Psoas muscle (tissue), 8 donors: ENCODE data around the gene FAM131B. TPM values are rescaled to one million over a fixed set of nuclear protein-coding genes. Genes with fewer than 3 reads are reported as not detected.

Experiments
- ATAC-seq, 4 donors: fragments of 200-7000 bp; cut with Tn5 transposase; one replicate each; pipeline ENCODE4 v1.9.1; 2020; ENCODE audit warnings: moderate library complexity in 3 of 4, mild to moderate bottlenecking in 2 of 4
- DNase-seq, 2 donors: peaks; one replicate each; pipeline ENCODE4 v3.0.0-alpha.2; 2020
- H3K27ac ChIP-seq: fragments of 200-600 bp; one replicate; pipeline ENCODE4 v1.8.0; 2022
- H3K27me3 ChIP-seq, 3 donors: fragments of 200-600 bp in 1 of 3; one replicate each; pipeline versions ENCODE4 v1.6.1 to v1.8.0; 2013 to 2022; ENCODE audit warnings: low read length in 2 of 3, mild to moderate bottlenecking in 2 of 3, moderate library complexity in 1 of 3; ENCODE audit not compliant: insufficient read depth in 3 of 3
- H3K36me3 ChIP-seq, 2 donors: fragments of 200-600 bp in 1 of 2; one replicate each; pipeline versions ENCODE4 v1.6.1 to v1.8.0; 2013 to 2022; ENCODE audit warnings: low read depth in 1 of 2, mild to moderate bottlenecking in 1 of 2, moderate library complexity in 1 of 2; ENCODE audit not compliant: insufficient read depth in 1 of 2
- H3K4me1 ChIP-seq: fragments of 200-600 bp; one replicate; pipeline ENCODE4 v1.8.0; 2022
- H3K4me3 ChIP-seq: fragments of 200-600 bp; one replicate; pipeline ENCODE4 v1.8.0; 2022; ENCODE audit warnings: mild to moderate bottlenecking
- H3K9me3 ChIP-seq: fragments of 200-600 bp; one replicate; pipeline ENCODE4 v1.8.0; 2022
- CTCF ChIP-seq: fragments of 200-600 bp; IDR thresholded peaks from one replicate; pipeline ENCODE4 v1.8.0; 2022; ENCODE audit warnings: antibody characterized with exemption
- WGBS, 3 donors: extraction: QIAGEN DNeasy Blood & Tissue Kit; methylation state at CpG; one replicate each; pipeline versions ENCODE4 v1.1.6 to v1.1.7; 2013; 5-methylcytosine and 5-hydroxymethylcytosine counted together
- intact Hi-C, 2 donors: fragments of 100-400 bp; cut with DNase I; formaldehyde crosslinking; loops; one replicate each; pipeline versions ENCODE4 v1.11.0 to v1.14.2; 2022
- polyA plus RNA-seq, 3 donors: library from polyadenylated mRNA; stranded (reverse); fragments of 200-250 nt; gene quantifications; one replicate each; pipeline ENCODE4 v1.2.3, GENCODE V29; 2013
- total RNA-seq, 4 donors: library from RNA; stranded (reverse); fragmentation: NEBNext Ultra II Directional in 2 of 4; extraction: Animal tissue kit (Norgen Biotek cat#: 25700) in 2 of 4; gene quantifications; one replicate each; pipeline versions ENCODE4 v1.2.1 to v1.2.4, GENCODE V29; 2021 to 2023
- donor health status: healthy with polysubstance abuse.
- donor health status: DM: no; HTN: no; CAD: no; lungs with moderate emphysema.
- donor health status: Bipolar disorder and iron deficiency.
- donor health status: healthy.
- donor health status: DM: yes; HTN: yes; CAD: no.
- donor health status: DM: no; HTN: no; CAD: no.
- donor health status: DM: no; HTN: no; CAD: no.
- donor health status: DM: yes; HTN: yes; CAD: no.

FAM131B gene
- total and polyA plus RNA-seq, 7 donors = 0.13 to 1.0 (median 0.27) TPM

GRCh38 chr7:143321242-143321641 is 41.3 kb downstream of the FAM131B start:
- DNase-seq = no peak
- H3K4me3 ChIP-seq = no peak overlapping the region
- H3K9me3 ChIP-seq = no peaks in the 10 kb centered on the region
- 93 to 94% (median 94%) methylated on average over 10 of the region's 10 CpGs for WGBS, 3 donors
- peaks cover 0 to 37% of the 10 kb centered on the region in 2 donors for H3K36me3 ChIP-seq
- intact Hi-C loops = no loop called here
- no peak for TF ChIP-seq CTCF
- no peak for ATAC-seq
- H3K4me1 ChIP-seq = peaks cover 39% of the 10 kb centered on the region
- no peak overlapping the region for H3K27ac ChIP-seq
- H3K27me3 ChIP-seq = no peaks in the 10 kb centered on the region

- no peak for TF ChIP-seq CTCF
- Histone ChIP-seq H3K36me3 (peaks cover 0 to 31% of the 10 kb centered on the region in 2 donors), H3K27ac (no peak overlapping the region), H3K27me3 (no peaks in the 10 kb centered on the region), H3K4me1 (peaks cover 39% of the 10 kb centered on the region), H3K4me3 (no peak overlapping the region), H3K9me3 (no peaks in the 10 kb centered on the region)
- 60 to 68% (median 63%) methylated on average over 9 of the region's 9 CpGs for WGBS, 3 donors
- intact Hi-C loops = no loop called here
- DNase-seq = no peak
- ATAC-seq = no peak
Measured at GRCh38 chr7:143320620-143321019, 41.9 kb downstream of the FAM131B start.

GRCh38 chr7:143318661-143319060 is 43.9 kb downstream of the FAM131B start:
- Histone ChIP-seq H3K27ac (peak overlapping the region; percentile 89), H3K4me3 (peak overlapping the region; percentile 75), H3K4me1 (peaks cover 44% of the 10 kb centered on the region), H3K27me3 (no peaks in the 10 kb centered on the region), H3K9me3 (no peaks in the 10 kb centered on the region), H3K36me3 (peaks cover 0 to 25% of the 10 kb centered on the region in 2 donors)
- intact Hi-C loops = loop anchor here in 1 of 2 donors (5.0 kb wide), 2 partner anchors 64 to 76 kb away; partner anchors contain the start of gene ZYX
- no peak for TF ChIP-seq CTCF
- 12 to 24% (median 13%) methylated on average over 5 of the region's 5 CpGs for WGBS, 3 donors
- peak; percentile 42 to 81 for DNase-seq
- ATAC-seq = peak; percentile 74 to 80 (median 78)

GRCh38 chr7:143316492-143316891 is 46.0 kb downstream of the FAM131B start:
- peak overlapping the region; percentile 89 for H3K27ac ChIP-seq
- no peak for DNase-seq
- no peaks in the 10 kb centered on the region for H3K27me3 ChIP-seq
- intact Hi-C loops = loop anchor here in 1 of 2 donors (5.0 kb wide), 2 partner anchors 66 to 74 kb away; partner anchors contain the start of gene ZYX
- ATAC-seq = peak in 3 of 4 donors; percentile 32 to 56 (median 42)
- H3K36me3 ChIP-seq = peaks cover 0 to 19% of the 10 kb centered on the region in 2 donors
- H3K4me3 ChIP-seq = peak overlapping the region; percentile 75
- WGBS, 3 donors = 27 to 59% (median 36%) methylated on average over 4 of the region's 4 CpGs
- TF ChIP-seq CTCF = no peak
- no peaks in the 10 kb centered on the region for H3K9me3 ChIP-seq
- peaks cover 26% of the 10 kb centered on the region for H3K4me1 ChIP-seq

- H3K27ac ChIP-seq = peak within 1 kb of the TSS; percentile 89
- intact Hi-C loops = loop anchor here in 1 of 2 donors (5.0 kb wide), 2 partner anchors 67 to 73 kb away; partner anchors contain the start of gene ZYX
- DNase-seq = peak; percentile 57 to 93
- H3K4me3 ChIP-seq = peak within 1 kb of the TSS; percentile 75
- 21 to 37% (median 35%) methylated on average over 5 of the region's 5 CpGs for WGBS, 3 donors
- no peaks in the 10 kb centered on the region for H3K27me3 ChIP-seq
- peaks cover 0 to 12% of the 10 kb centered on the region in 2 donors for H3K36me3 ChIP-seq
- no peak for TF ChIP-seq CTCF
- peaks cover 24% of the 10 kb centered on the region for H3K4me1 ChIP-seq
- peak; percentile 89 to 91 (median 90) for ATAC-seq
- H3K9me3 ChIP-seq = no peaks in the 10 kb centered on the region
Measured at GRCh38 chr7:143315776-143316175, 46.7 kb downstream of the FAM131B start, which contains the start of gene CLCN1. Gene CLCN1, plus strand, starts transcription at chr7:143316111. Its CDS starts 102 bp downstream, at chr7:143316213.
